ENCODE results near the gene PXMP4. TPM values are rescaled to one million over a fixed set of nuclear protein-coding genes. Genes with fewer than 3 reads are reported as not detected.
A peak's percentile ranks its signal among the peaks of the same experiment; 100 is the strongest.

Gene PXMP4
- total RNA-seq, 1 experiment from 2014 or later: 7.5 TPM

- intact Hi-C loops (cut with micrococcal nuclease; ENCODE audit: unreplicated experiment): no loop called here
- ChIA-PET POLR2A (ENCODE audit: low non-redundant PET) (interaction anchor here (1.3 kb wide), 1 partner anchor 13 kb away, joined by 6 read pairs; no protein-coding TSS in a partner anchor), CTCF (interaction anchor here (0.7 to 1.3 kb wide), 2 partner anchors 60 to 235 kb away, joined by 3 to 4 read pairs; partner anchors contain the start of gene ZNF341)
- Histone ChIP-seq H3K4me3 (ENCODE audit: low read depth, low read length, poor library complexity, severe bottlenecking) (peak overlapping the region; percentile 78), H3K4me1 (ENCODE audit: insufficient read depth, low read length, poor library complexity, severe bottlenecking) (peaks cover 42% of the 10 kb centered on the region), H3K36me3 (ENCODE audit: insufficient read depth, low read length, poor library complexity, severe bottlenecking) (peaks cover 21% of the 10 kb centered on the region), H3K27me3 (replicated peaks; ENCODE audit: insufficient read depth, low read depth, low read length, poor library complexity) (no peaks in the 10 kb centered on the region), H3K9me3 (ENCODE audit: low read depth, low read length, poor library complexity, severe bottlenecking) (no peaks in the 10 kb centered on the region), H3K27ac (ENCODE audit: low read depth, low read length, poor library complexity, severe bottlenecking) (peak overlapping the region; percentile 88)
- DNase-seq (ENCODE audit: low spot score): no peak
- BruUV-seq (replicated peaks): TSS peak; percentile 40
- no peak for TF ChIP-seq EZH2 (IDR thresholded peaks at IDR 0.05; ENCODE audit: borderline replicate concordance, low read depth, low read length, poor library complexity, severe bottlenecking)
- TF ChIP-seq, protein P1, sequence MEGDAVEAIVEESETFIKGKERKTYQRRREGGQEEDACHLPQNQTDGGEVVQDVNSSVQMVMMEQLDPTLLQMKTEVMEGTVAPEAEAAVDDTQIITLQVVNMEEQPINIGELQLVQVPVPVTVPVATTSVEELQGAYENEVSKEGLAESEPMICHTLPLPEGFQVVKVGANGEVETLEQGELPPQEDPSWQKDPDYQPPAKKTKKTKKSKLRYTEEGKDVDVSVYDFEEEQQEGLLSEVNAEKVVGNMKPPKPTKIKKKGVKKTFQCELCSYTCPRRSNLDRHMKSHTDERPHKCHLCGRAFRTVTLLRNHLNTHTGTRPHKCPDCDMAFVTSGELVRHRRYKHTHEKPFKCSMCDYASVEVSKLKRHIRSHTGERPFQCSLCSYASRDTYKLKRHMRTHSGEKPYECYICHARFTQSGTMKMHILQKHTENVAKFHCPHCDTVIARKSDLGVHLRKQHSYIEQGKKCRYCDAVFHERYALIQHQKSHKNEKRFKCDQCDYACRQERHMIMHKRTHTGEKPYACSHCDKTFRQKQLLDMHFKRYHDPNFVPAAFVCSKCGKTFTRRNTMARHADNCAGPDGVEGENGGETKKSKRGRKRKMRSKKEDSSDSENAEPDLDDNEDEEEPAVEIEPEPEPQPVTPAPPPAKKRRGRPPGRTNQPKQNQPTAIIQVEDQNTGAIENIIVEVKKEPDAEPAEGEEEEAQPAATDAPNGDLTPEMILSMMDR (conservative IDR thresholded peaks at IDR 0.05; ENCODE audit: low read depth, low read length): no peak
These were observed 48.4 kb downstream of the PXMP4 start for GRCh38 chr20:33671573-33672288.

- Histone ChIP-seq H3K4me3 (ENCODE audit: low read depth, low read length, poor library complexity, severe bottlenecking) (no peak overlapping the region), H3K9me3 (ENCODE audit: low read depth, low read length, poor library complexity, severe bottlenecking) (no peaks in the 10 kb centered on the region), H3K27ac (ENCODE audit: low read depth, low read length, poor library complexity, severe bottlenecking) (peak overlapping the region; percentile 17), H3K27me3 (replicated peaks; ENCODE audit: insufficient read depth, low read depth, low read length, poor library complexity) (no peaks in the 10 kb centered on the region), H3K4me1 (ENCODE audit: insufficient read depth, low read length, poor library complexity, severe bottlenecking) (peaks cover 42% of the 10 kb centered on the region), H3K36me3 (ENCODE audit: insufficient read depth, low read length, poor library complexity, severe bottlenecking) (peaks cover 16% of the 10 kb centered on the region)
- intact Hi-C loops (cut with micrococcal nuclease; ENCODE audit: unreplicated experiment): no loop called here
- DNase-seq (ENCODE audit: low spot score): no peak
- CTCF ChIA-PET: interaction anchor here (0.7 kb wide), 1 partner anchor 234 kb away, joined by 4 read pairs; no protein-coding TSS in a partner anchor
- TF ChIP-seq, protein P1 (conservative IDR thresholded peaks at IDR 0.05; ENCODE audit: low read depth, low read length): no peak
- no peak for TF ChIP-seq EZH2 (IDR thresholded peaks at IDR 0.05; ENCODE audit: borderline replicate concordance, low read depth, low read length, poor library complexity, severe bottlenecking)
- POLR2A ChIA-PET (ENCODE audit: low non-redundant PET): interaction anchor here (0.6 kb wide), 1 partner anchor 11 kb away, joined by 9 read pairs; no protein-coding TSS in a partner anchor
- BruUV-seq (replicated peaks): no TSS peak
These were observed 49.2 kb downstream of the PXMP4 start for GRCh38 chr20:33670715-33671499.

GRCh38 chr20:33669873-33670640 lies 50.1 kb downstream of the PXMP4 start:
- TF ChIP-seq, protein P1 (conservative IDR thresholded peaks at IDR 0.05; ENCODE audit: low read depth, low read length): no peak
- no peak for TF ChIP-seq EZH2 (IDR thresholded peaks at IDR 0.05; ENCODE audit: borderline replicate concordance, low read depth, low read length, poor library complexity, severe bottlenecking)
- no TSS peak for BruUV-seq (replicated peaks)
- H3K4me1 ChIP-seq (ENCODE audit: insufficient read depth, low read length, poor library complexity, severe bottlenecking): peaks cover 40% of the 10 kb centered on the region
- peaks cover 16% of the 10 kb centered on the region for H3K36me3 ChIP-seq (ENCODE audit: insufficient read depth, low read length, poor library complexity, severe bottlenecking)
- intact Hi-C loops (cut with micrococcal nuclease; ENCODE audit: unreplicated experiment): loop anchor here (5.0 kb wide), 1 partner anchor 457 kb away; no protein-coding TSS in a partner anchor
- H3K27ac ChIP-seq (ENCODE audit: low read depth, low read length, poor library complexity, severe bottlenecking): peak overlapping the region; percentile 40
- DNase-seq (ENCODE audit: low spot score): no peak
- H3K4me3 ChIP-seq (ENCODE audit: low read depth, low read length, poor library complexity, severe bottlenecking): no peak overlapping the region
- ChIA-PET POLR2A (ENCODE audit: low non-redundant PET) (interaction anchor here (0.6 kb wide), 1 partner anchor 9 kb away, joined by 3 read pairs; no protein-coding TSS in a partner anchor), CTCF (no interaction called here)
- H3K9me3 ChIP-seq (ENCODE audit: low read depth, low read length, poor library complexity, severe bottlenecking): no peaks in the 10 kb centered on the region
- no peaks in the 10 kb centered on the region for H3K27me3 ChIP-seq (replicated peaks; ENCODE audit: insufficient read depth, low read depth, low read length, poor library complexity)

All from A673 (cell line).